NB4 (cell line): Measurements from ENCODE around the gene ZNFX1.

Source experiments
- DNase-seq: peaks from one replicate; pipeline ENCODE4 v3.0.0; 2010; ENCODE audit warnings: low read depth
- H3K4me3 ChIP-seq: one replicate; pipeline ENCODE4 v1.5.1; 2011; ENCODE audit warnings: mild to moderate bottlenecking, low read depth, low read length, moderate library complexity
- MYC ChIP-seq: IDR thresholded peaks from 2 replicates; pipeline ENCODE4 v1.6.1; 2011; ENCODE audit warnings: low read depth, low read length
- POLR2A ChIP-seq: IDR thresholded peaks from 2 replicates; pipeline ENCODE4 v1.6.1; 2011; ENCODE audit warnings: mild to moderate bottlenecking; ENCODE audit not compliant: insufficient read length; ENCODE audit errors: extremely low read depth
- TF ChIP-seq, protein P1 (sequence below): IDR thresholded peaks from 2 replicates; pipeline ENCODE4 v1.6.1; 2011; ENCODE audit warnings: low read depth, low read length
- TF ChIP-seq, protein P2 (sequence below): IDR thresholded peaks from one replicate; pipeline ENCODE4 v1.5.1; 2012; ENCODE audit warnings: low read depth, low read length

The ZNFX1 gene

DNA sequence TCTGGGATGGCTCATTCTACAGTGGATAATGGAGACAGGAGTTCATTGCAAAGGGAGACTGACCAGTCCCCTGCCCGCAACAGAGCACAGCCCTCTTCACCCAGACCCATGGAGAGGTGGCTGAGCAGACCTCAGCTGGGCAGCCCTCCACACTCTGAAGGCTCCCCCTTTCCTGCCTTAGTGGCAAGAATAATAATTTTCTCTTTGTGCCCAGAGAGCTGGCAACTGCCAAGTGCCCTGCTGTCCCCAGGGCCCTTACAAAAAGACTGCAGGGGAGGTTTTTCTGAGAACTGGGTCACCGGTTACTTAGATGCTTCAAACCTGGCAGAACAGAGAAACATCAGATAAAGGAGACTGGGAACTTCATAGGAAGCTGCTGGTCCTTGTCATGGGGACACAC is 35.4 kb upstream of the ZNFX1 start:
- no peak for TF ChIP-seq POLR2A
- H3K4me3 ChIP-seq = no peak overlapping the region
- DNase-seq = no peak

DNA sequence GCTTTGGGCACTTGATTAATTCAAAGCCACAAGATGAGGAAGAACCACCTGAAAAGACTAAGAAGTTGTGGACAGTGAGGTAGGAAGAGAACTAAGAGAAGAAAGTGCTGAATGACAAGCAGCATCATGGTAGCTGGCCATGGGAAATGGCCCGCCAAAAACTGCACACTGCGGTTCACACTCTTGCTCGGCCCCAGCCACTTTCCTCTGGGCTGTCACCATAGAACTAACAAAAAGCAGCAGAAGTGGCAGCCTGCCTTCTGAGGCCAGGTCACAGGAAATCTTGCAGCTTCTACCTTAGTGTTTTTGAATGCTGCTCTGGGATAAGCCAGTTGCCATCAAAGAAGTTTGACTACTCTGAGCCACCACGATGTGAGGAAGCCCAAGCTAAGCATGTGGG is 34.8 kb upstream of the ZNFX1 start:
- no peak for DNase-seq
- TF ChIP-seq, protein P1, sequence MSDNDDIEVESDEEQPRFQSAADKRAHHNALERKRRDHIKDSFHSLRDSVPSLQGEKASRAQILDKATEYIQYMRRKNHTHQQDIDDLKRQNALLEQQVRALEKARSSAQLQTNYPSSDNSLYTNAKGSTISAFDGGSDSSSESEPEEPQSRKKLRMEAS = no peak
- TF ChIP-seq POLR2A = no peak
- no peak for TF ChIP-seq MYC
- TF ChIP-seq, protein P2, sequence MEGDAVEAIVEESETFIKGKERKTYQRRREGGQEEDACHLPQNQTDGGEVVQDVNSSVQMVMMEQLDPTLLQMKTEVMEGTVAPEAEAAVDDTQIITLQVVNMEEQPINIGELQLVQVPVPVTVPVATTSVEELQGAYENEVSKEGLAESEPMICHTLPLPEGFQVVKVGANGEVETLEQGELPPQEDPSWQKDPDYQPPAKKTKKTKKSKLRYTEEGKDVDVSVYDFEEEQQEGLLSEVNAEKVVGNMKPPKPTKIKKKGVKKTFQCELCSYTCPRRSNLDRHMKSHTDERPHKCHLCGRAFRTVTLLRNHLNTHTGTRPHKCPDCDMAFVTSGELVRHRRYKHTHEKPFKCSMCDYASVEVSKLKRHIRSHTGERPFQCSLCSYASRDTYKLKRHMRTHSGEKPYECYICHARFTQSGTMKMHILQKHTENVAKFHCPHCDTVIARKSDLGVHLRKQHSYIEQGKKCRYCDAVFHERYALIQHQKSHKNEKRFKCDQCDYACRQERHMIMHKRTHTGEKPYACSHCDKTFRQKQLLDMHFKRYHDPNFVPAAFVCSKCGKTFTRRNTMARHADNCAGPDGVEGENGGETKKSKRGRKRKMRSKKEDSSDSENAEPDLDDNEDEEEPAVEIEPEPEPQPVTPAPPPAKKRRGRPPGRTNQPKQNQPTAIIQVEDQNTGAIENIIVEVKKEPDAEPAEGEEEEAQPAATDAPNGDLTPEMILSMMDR = no peak
- H3K4me3 ChIP-seq = no peak overlapping the region

DNA sequence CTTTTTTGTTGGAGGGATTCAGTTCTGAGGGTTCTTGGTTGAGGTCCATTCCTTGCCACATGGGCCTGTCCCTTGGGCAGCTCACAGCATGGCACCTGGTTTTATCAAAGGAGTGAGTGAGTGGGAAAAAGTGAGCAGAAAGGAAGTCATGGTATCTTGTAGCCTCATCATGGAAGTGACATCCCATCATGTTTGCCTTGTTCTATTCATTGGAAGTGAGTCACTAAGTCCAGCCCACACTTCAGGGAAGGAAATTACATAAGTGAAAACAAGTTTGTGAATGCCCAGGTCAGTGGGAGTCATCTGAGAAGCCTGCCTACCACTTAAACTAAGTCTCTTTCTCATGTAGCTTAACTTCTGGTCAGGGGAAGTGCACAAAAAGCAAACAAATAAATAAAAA is 32.8 kb upstream of the ZNFX1 start:
- H3K4me3 ChIP-seq = no peak overlapping the region
- no peak for DNase-seq
- TF ChIP-seq POLR2A (no peak), MYC (no peak)
- TF ChIP-seq, protein P1 = no peak
- TF ChIP-seq, protein P2 = no peak

DNA sequence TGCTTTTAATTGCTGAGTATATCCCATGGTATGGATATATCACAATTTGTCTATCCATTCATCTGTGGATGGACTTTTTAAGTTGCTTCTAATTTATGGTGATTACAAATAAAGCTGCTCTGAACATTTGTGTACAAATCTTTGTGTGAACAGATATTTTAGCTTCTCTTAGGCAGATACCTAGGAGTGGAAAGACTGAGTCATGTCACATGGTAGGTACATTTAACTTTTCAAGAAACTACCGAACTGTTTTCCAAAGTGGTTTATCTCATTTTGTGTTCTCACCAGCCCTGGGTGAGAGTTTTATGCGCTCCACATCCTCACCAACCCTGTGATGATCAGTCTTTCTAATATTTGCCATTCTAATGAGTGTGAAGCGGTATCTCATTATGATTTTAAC is 31.0 kb upstream of the ZNFX1 start:
- DNase-seq = no peak
- TF ChIP-seq, protein P1 = no peak
- no peak for TF ChIP-seq POLR2A
- no peak for TF ChIP-seq MYC
- TF ChIP-seq, protein P2 = no peak
- no peak overlapping the region for H3K4me3 ChIP-seq

DNA sequence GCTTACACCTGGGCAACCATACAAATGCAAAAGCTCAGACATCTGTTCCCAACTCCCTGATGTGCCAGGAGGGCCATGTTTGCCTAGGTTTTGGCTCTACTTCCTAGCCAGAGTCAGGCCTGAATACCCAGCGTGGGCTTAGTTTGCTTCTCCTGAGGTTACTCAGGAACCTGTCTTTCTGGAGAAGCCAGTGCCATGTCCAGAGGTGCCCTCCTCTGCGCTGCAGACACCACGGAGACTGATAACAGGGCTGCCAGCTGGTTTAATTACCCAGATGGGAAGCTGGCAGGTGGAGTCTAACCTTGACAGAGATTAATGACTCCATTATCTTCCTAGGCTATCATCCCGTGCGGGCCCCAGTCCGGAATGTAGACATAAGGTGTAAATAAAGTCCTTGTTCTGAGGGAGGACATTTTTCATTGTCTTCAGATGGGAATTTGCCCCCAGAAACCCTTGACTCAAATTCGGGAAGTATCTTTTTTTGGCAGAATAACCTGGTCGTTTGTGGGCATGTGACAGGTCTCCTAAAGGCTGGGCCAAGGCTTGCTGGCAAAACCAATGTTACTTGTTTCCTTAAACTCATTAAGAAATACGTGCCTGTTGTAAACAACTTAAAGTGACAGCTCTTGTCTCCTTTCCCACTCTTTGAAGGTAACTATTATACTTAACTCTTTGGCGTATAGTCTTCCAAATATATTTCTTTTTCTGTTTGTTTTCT is 29.2 kb upstream of the ZNFX1 start:
- DNase-seq = no peak
- TF ChIP-seq POLR2A (no peak), MYC (no peak)
- TF ChIP-seq, protein P2 = no peak
- TF ChIP-seq, protein P1 = no peak
- no peak overlapping the region for H3K4me3 ChIP-seq

DNA sequence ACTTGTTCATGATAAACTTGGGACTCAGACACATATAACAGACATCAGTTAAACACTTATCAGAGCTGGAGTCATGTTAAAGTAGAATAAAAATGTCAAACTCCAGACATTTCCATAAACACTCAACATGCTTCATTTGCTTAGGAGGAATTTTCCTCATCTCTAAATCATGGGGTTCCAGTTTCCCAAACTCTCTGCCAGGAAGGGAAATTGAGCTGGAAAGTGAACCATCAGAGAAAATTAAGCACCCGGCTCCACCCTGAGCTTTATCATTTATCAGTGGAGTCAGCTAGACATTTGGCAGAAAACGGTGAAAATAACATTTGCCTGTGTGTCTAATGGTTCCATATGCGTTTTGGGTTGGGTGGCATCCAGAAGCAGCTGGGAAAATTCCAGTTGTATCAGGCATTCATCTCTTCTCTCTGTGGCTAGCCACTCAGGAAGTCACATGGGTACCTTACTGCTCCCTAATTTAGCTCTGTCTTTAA is 25.3 kb upstream of the ZNFX1 start:
- no peak overlapping the region for H3K4me3 ChIP-seq
- TF ChIP-seq, protein P2 = no peak
- TF ChIP-seq MYC = no peak
- TF ChIP-seq POLR2A = no peak
- TF ChIP-seq, protein P1 = no peak
- DNase-seq = no peak
